ENCODE data around the gene GALNT14. TPM values are rescaled to one million over a fixed set of nuclear protein-coding genes. Genes with fewer than 3 reads are reported as not detected.

Gene GALNT14
- total and polyA plus RNA-seq, 9 of the 15 experiments (the other 6 are each of a cell fraction or from before 2014, with no cell fraction given): 0.11 TPM; not detected in 8

DNA sequence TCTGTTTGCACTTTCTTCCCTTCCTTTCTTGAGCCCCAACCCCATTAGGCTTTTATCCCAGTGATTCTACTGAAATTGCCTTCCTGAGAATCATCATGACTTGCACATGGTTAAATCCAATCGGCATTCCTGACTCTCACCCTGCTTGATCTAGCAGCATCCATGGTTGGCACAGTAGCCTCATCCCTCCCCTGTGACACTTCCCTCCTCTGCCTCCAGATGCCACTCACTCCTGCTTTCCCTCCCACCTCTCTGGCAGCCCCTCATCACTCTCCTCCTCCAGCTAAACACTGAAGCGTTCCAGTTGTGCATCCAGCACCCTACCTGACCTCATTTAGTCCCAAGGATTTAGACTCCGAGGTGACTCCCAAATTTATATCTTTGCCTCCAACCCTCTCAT is 114.7 kb downstream of the GALNT14 start:
- Histone ChIP-seq H3K4me1 (replicated peaks in 1 of 2; ENCODE audit: control insufficient read depth in 2 of 2, insufficient read depth in 2 of 2, low read length in 2 of 2) (no peaks in the 10 kb centered on the region), H3K4me3 (no peak overlapping the region), H4K20me1 (replicated peaks; ENCODE audit: control insufficient read depth, insufficient read depth, low read length) (no peaks in the 10 kb centered on the region), H3K9me3 (replicated peaks; ENCODE audit: control insufficient read depth, insufficient read depth, low read depth, low read length) (no peaks in the 10 kb centered on the region), H3K79me2 (ENCODE audit: control insufficient read depth, insufficient read depth, low read length) (no peaks in the 10 kb centered on the region), H2AFZ (ENCODE audit: low read depth, low read length) (no peak overlapping the region), H3K36me3 (ENCODE audit: control insufficient read depth, insufficient read depth, low read length) (no peaks in the 10 kb centered on the region), H3K27ac (ENCODE audit: extremely low read depth, low read depth, low read length) (no peak overlapping the region), H3K9ac (ENCODE audit: insufficient read depth in 1 of 2, low read depth in 2 of 2, low read length in 2 of 2) (no peak overlapping the region), H3K9me1 (ENCODE audit: control insufficient read depth, insufficient read depth, low read length) (no peaks in the 10 kb centered on the region), H3K27me3 (ENCODE audit: control insufficient read depth in 2 of 2, insufficient read depth in 2 of 2, low read length in 2 of 2) (peaks cover 0 to 12% of the 10 kb centered on the region in 2 experiments; a peak in 2 of 5 replicates), H3K4me2 (ENCODE audit: insufficient read depth, low read length) (no peak overlapping the region)
- WGBS (ENCODE audit: insufficient coverage, low coverage, missing lambda C conversion rate): 0% methylated on average over 3 of the region's 3 CpGs
- FAIRE-seq (no peak), DNase-seq (ENCODE audit: extremely low read depth in 1 of 4, low spot score in 3 of 4) (no peak), ATAC-seq (no peak)
- TF ChIP-seq KAT8 (IDR thresholded peaks at IDR 0.05; ENCODE audit: low read depth): no peak
- no TSS peak for BruUV-seq (replicated peaks)
- ChIA-PET POLR2A (no interaction called here), CTCF (ENCODE audit: low intra/inter-chr PET ratio) (no interaction called here)
- intact Hi-C loops (cut with micrococcal nuclease): no loop called here
- in situ Hi-C loops (cut with MboI): no loop called here

- Histone ChIP-seq H3K9me3 (replicated peaks; ENCODE audit: control insufficient read depth, insufficient read depth, low read depth, low read length) (no peaks in the 10 kb centered on the region), H3K4me3 (no peak overlapping the region), H3K4me2 (ENCODE audit: insufficient read depth, low read length) (no peak overlapping the region), H3K79me2 (ENCODE audit: control insufficient read depth, insufficient read depth, low read length) (no peaks in the 10 kb centered on the region), H3K9ac (ENCODE audit: insufficient read depth in 1 of 2, low read depth in 2 of 2, low read length in 2 of 2) (no peak overlapping the region), H3K4me1 (replicated peaks in 1 of 2; ENCODE audit: control insufficient read depth in 2 of 2, insufficient read depth in 2 of 2, low read length in 2 of 2) (no peaks in the 10 kb centered on the region), H3K27ac (ENCODE audit: extremely low read depth, low read depth, low read length) (no peak overlapping the region), H3K36me3 (ENCODE audit: control insufficient read depth, insufficient read depth, low read length) (no peaks in the 10 kb centered on the region), H3K9me1 (ENCODE audit: control insufficient read depth, insufficient read depth, low read length) (no peaks in the 10 kb centered on the region), H2AFZ (ENCODE audit: low read depth, low read length) (no peak overlapping the region), H4K20me1 (replicated peaks; ENCODE audit: control insufficient read depth, insufficient read depth, low read length) (no peaks in the 10 kb centered on the region), H3K27me3 (ENCODE audit: control insufficient read depth in 2 of 2, insufficient read depth in 2 of 2, low read length in 2 of 2) (peaks cover 0 to 7% of the 10 kb centered on the region in 2 experiments; a peak in 1 of 5 replicates)
- intact Hi-C loops (cut with micrococcal nuclease): no loop called here
- FAIRE-seq: no peak
- in situ Hi-C loops (cut with MboI): no loop called here
- 3% methylated on average over 4 of the region's 4 CpGs for WGBS (ENCODE audit: insufficient coverage, low coverage, missing lambda C conversion rate)
- POLR2A ChIA-PET: no interaction called here
- DNase-seq (ENCODE audit: extremely low read depth in 1 of 4, low spot score in 3 of 4): no peak
- TF ChIP-seq, protein P1, sequence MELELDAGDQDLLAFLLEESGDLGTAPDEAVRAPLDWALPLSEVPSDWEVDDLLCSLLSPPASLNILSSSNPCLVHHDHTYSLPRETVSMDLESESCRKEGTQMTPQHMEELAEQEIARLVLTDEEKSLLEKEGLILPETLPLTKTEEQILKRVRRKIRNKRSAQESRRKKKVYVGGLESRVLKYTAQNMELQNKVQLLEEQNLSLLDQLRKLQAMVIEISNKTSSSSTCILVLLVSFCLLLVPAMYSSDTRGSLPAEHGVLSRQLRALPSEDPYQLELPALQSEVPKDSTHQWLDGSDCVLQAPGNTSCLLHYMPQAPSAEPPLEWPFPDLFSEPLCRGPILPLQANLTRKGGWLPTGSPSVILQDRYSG (tag; conservative IDR thresholded peaks at IDR 0.05; ENCODE audit: low read depth): no peak
- TF ChIP-seq RBM39 (optimal IDR thresholded peaks at IDR 0.05; ENCODE audit: low read depth, low read length): no peak
- TF ChIP-seq ETV5 (CRISPR knock-in tag; IDR thresholded peaks at IDR 0.05; ENCODE audit: low read depth): no peak
- TF ChIP-seq SIN3A (IDR thresholded peaks at IDR 0.05; ENCODE audit: borderline replicate concordance in 2 of 2, control insufficient read depth in 1 of 2, low read depth in 2 of 2, low read length in 2 of 2): no peak
- no peak for TF ChIP-seq GTF3C2 (IDR thresholded peaks at IDR 0.05; ENCODE audit: borderline replicate concordance, extremely low read depth, insufficient read length)
- ATAC-seq: no peak
- CTCF ChIA-PET (ENCODE audit: low intra/inter-chr PET ratio): no interaction called here
- BruUV-seq (replicated peaks): no TSS peak
Observed at GRCh38 chr2:31020713-31021112, 117.5 kb downstream of the GALNT14 start.
